ENCODE results near the gene TOMM40L.

The TOMM40L gene

GRCh38 chr1:161197560-161198193 lies 28.2 kb upstream of the TOMM40L start:
- no peak for DNase-seq

GRCh38 chr1:161198194-161198896 lies 27.5 kb upstream of the TOMM40L start:
- DNase-seq = peak; percentile 27

GRCh38 chr1:161198897-161199431 lies 26.9 kb upstream of the TOMM40L start, which contains the start of gene ADAMTS4:
Gene ADAMTS4 (minus strand): TSS chr1:161199054. CDS start chr1:161198627, 427 bp downstream.
- DNase-seq = no peak

GRCh38 chr1:161199506-161200139 lies 26.2 kb upstream of the TOMM40L start:
- no peak for DNase-seq

- DNase-seq = no peak
These were observed 25.4 kb upstream of the TOMM40L start for GRCh38 chr1:161200421-161200991.

GRCh38 chr1:161200992-161201835 lies 24.6 kb upstream of the TOMM40L start:
- peak; percentile 36 for DNase-seq

GRCh38 chr1:161201836-161202712 lies 23.8 kb upstream of the TOMM40L start, which contains the start of gene NDUFS2:
Gene NDUFS2 (plus strand): TSS chr1:161202367. CDS start chr1:161202386, 19 bp downstream.
- DNase-seq = peak; percentile 100

GRCh38 chr1:161206411-161207140 lies 19.3 kb upstream of the TOMM40L start:
- DNase-seq = no peak

- DNase-seq = no peak
These were observed 18.7 kb upstream of the TOMM40L start for GRCh38 chr1:161207173-161207572.

- DNase-seq = peak; percentile 94
These were observed 16.0 kb upstream of the TOMM40L start for GRCh38 chr1:161209790-161210409.

- no peak for DNase-seq
These were observed 11.5 kb upstream of the TOMM40L start for GRCh38 chr1:161214369-161214768.

GRCh38 chr1:161215076-161215475 lies 10.8 kb upstream of the TOMM40L start, which contains the start of gene FCER1G:
Gene FCER1G (plus strand): TSS chr1:161215295. CDS start chr1:161215322, 27 bp downstream.
- no peak for DNase-seq

- DNase-seq = no peak
These were observed 8.7 kb upstream of the TOMM40L start for GRCh38 chr1:161216945-161217712.

GRCh38 chr1:161217831-161218230 lies 8.0 kb upstream of the TOMM40L start:
- DNase-seq = no peak

GRCh38 chr1:161218301-161219077 lies 7.4 kb upstream of the TOMM40L start:
- DNase-seq = no peak

- no peak for DNase-seq
These were observed 6.6 kb upstream of the TOMM40L start for GRCh38 chr1:161219078-161219892.

GRCh38 chr1:161220002-161220401 lies 5.9 kb upstream of the TOMM40L start:
- no peak for DNase-seq

All from DMS53 (cell line).